Skeletal muscle tissue (tissue), 4 donors: ENCODE results near the gene DOCK4. TPM values are rescaled to one million over a fixed set of nuclear protein-coding genes. Genes with fewer than 3 reads are reported as not detected.

Source experiments
- H3K27ac ChIP-seq: one replicate; pipeline ENCODE4 v1.7.0; 2013; ENCODE audit warnings: mild to moderate bottlenecking, low read depth, low read length, inconsistent platforms
- H3K27me3 ChIP-seq, 3 donors: one replicate each; pipeline ENCODE4 v1.7.0; 2013; ENCODE audit warnings: low read length in 3 of 3; ENCODE audit not compliant: control insufficient read depth in 3 of 3, insufficient read depth in 3 of 3
- H3K36me3 ChIP-seq, 3 donors: one replicate each; pipeline ENCODE4 v1.7.0; 2013; ENCODE audit warnings: low read length in 3 of 3; ENCODE audit not compliant: control insufficient read depth in 3 of 3, insufficient read depth in 3 of 3
- H3K4me1 ChIP-seq, 3 donors: one replicate each; pipeline ENCODE4 v1.7.0; 2013; ENCODE audit warnings: low read length in 3 of 3, mild to moderate bottlenecking in 3 of 3; ENCODE audit not compliant: control insufficient read depth in 3 of 3, insufficient read depth in 3 of 3
- H3K4me3 ChIP-seq, 3 donors: one replicate each; pipeline ENCODE4 v1.7.0; 2013; ENCODE audit warnings: low read length in 3 of 3
- H3K9ac ChIP-seq, 3 donors: one replicate each; pipeline ENCODE4 v1.7.0; 2013; ENCODE audit warnings: low read length in 3 of 3, mild to moderate bottlenecking in 3 of 3, moderate library complexity in 2 of 3, low read depth in 1 of 3
- H3K9me3 ChIP-seq, 3 donors: one replicate each; pipeline ENCODE4 v1.7.0; 2013; ENCODE audit warnings: low read length in 3 of 3; ENCODE audit not compliant: control insufficient read depth in 3 of 3
- total RNA-seq: library from RNA; depleted of rRNA; stranded (reverse); fragments of >200 nt; gene quantifications from one replicate; pipeline ENCODE4 v1.2.3, GENCODE V29; 2014
- donor health status: Osteomylitis.

The DOCK4 gene
- total RNA-seq, 1 donor from 2014 or later: 24.5 TPM

- Histone ChIP-seq H3K36me3 (peaks cover 4 to 5% (median 4%) of the 10 kb centered on the region in 3 donors), H3K4me1 (no peaks in the 10 kb centered on the region), H3K27me3 (no peaks in the 10 kb centered on the region), H3K27ac (no peak overlapping the region), H3K9ac (no peak overlapping the region), H3K9me3 (no peaks in the 10 kb centered on the region), H3K4me3 (no peak overlapping the region)
These were observed 313.6 kb downstream of the DOCK4 start for GRCh38 chr7:111892588-111892987.

GRCh38 chr7:111887734-111888133 lies 318.5 kb downstream of the DOCK4 start:
- Histone ChIP-seq H3K27ac (no peak overlapping the region), H3K9me3 (no peaks in the 10 kb centered on the region), H3K4me3 (no peak overlapping the region), H3K4me1 (no peaks in the 10 kb centered on the region), H3K27me3 (no peaks in the 10 kb centered on the region), H3K36me3 (peaks cover 0 to 6% (median 0%) of the 10 kb centered on the region in 3 donors), H3K9ac (no peak overlapping the region)

GRCh38 chr7:111886233-111886632 lies 320.0 kb downstream of the DOCK4 start:
- Histone ChIP-seq H3K27ac (no peak overlapping the region), H3K4me1 (no peaks in the 10 kb centered on the region), H3K4me3 (no peak overlapping the region), H3K9me3 (no peaks in the 10 kb centered on the region), H3K36me3 (peaks cover 0 to 6% (median 0%) of the 10 kb centered on the region in 3 donors), H3K27me3 (no peaks in the 10 kb centered on the region), H3K9ac (no peak overlapping the region)

GRCh38 chr7:111883241-111883640 lies 323.0 kb downstream of the DOCK4 start:
- no peaks in the 10 kb centered on the region for H3K4me1 ChIP-seq
- no peaks in the 10 kb centered on the region for H3K9me3 ChIP-seq
- no peak overlapping the region for H3K27ac ChIP-seq
- H3K4me3 ChIP-seq: no peak overlapping the region
- no peak overlapping the region for H3K9ac ChIP-seq
- no peaks in the 10 kb centered on the region for H3K27me3 ChIP-seq
- peaks cover 0 to 6% (median 0%) of the 10 kb centered on the region in 3 donors for H3K36me3 ChIP-seq

GRCh38 chr7:111878785-111879184 lies 327.4 kb downstream of the DOCK4 start:
- H3K9ac ChIP-seq: no peak overlapping the region
- no peaks in the 10 kb centered on the region for H3K36me3 ChIP-seq
- H3K27ac ChIP-seq: no peak overlapping the region
- no peaks in the 10 kb centered on the region for H3K27me3 ChIP-seq
- no peak overlapping the region for H3K4me3 ChIP-seq
- no peaks in the 10 kb centered on the region for H3K9me3 ChIP-seq
- H3K4me1 ChIP-seq: peaks cover 5% of the 10 kb centered on the region in 3 donors

GRCh38 chr7:111877931-111878330 lies 328.3 kb downstream of the DOCK4 start:
- Histone ChIP-seq H3K4me3 (no peak overlapping the region), H3K9me3 (no peaks in the 10 kb centered on the region), H3K9ac (no peak overlapping the region), H3K36me3 (no peaks in the 10 kb centered on the region), H3K27me3 (no peaks in the 10 kb centered on the region), H3K4me1 (peaks cover 5 to 12% (median 7%) of the 10 kb centered on the region in 3 donors), H3K27ac (no peak overlapping the region)

GRCh38 chr7:111873963-111874690 lies 332.1 kb downstream of the DOCK4 start:
- no peak overlapping the region for H3K9ac ChIP-seq
- no peaks in the 10 kb centered on the region for H3K9me3 ChIP-seq
- H3K36me3 ChIP-seq: peaks cover 0 to 3% (median 2%) of the 10 kb centered on the region in 3 donors
- H3K4me1 ChIP-seq: peaks cover 5 to 12% (median 7%) of the 10 kb centered on the region in 3 donors
- no peaks in the 10 kb centered on the region for H3K27me3 ChIP-seq
- no peak overlapping the region for H3K4me3 ChIP-seq
- no peak overlapping the region for H3K27ac ChIP-seq

- Histone ChIP-seq H3K4me3 (no peak overlapping the region), H3K4me1 (peaks cover 5 to 12% (median 7%) of the 10 kb centered on the region in 3 donors), H3K36me3 (peaks cover 0 to 3% (median 3%) of the 10 kb centered on the region in 3 donors), H3K27me3 (no peaks in the 10 kb centered on the region), H3K27ac (no peak overlapping the region), H3K9me3 (no peaks in the 10 kb centered on the region), H3K9ac (no peak overlapping the region)
These were observed 332.9 kb downstream of the DOCK4 start for GRCh38 chr7:111873326-111873646.

GRCh38 chr7:111872450-111873325 lies 333.5 kb downstream of the DOCK4 start:
- Histone ChIP-seq H3K9me3 (no peaks in the 10 kb centered on the region), H3K27ac (no peak overlapping the region), H3K36me3 (peaks cover 0 to 3% (median 3%) of the 10 kb centered on the region in 3 donors), H3K4me3 (no peak overlapping the region), H3K4me1 (peaks cover 5 to 13% (median 8%) of the 10 kb centered on the region in 3 donors), H3K27me3 (no peaks in the 10 kb centered on the region), H3K9ac (no peak overlapping the region)

- H3K4me3 ChIP-seq: no peak overlapping the region
- no peak overlapping the region for H3K9ac ChIP-seq
- no peak overlapping the region for H3K27ac ChIP-seq
- no peaks in the 10 kb centered on the region for H3K27me3 ChIP-seq
- H3K36me3 ChIP-seq: peaks cover 0 to 3% (median 3%) of the 10 kb centered on the region in 3 donors
- H3K4me1 ChIP-seq: peaks cover 13 to 24% (median 20%) of the 10 kb centered on the region in 3 donors
- no peaks in the 10 kb centered on the region for H3K9me3 ChIP-seq
These were observed 334.9 kb downstream of the DOCK4 start for GRCh38 chr7:111871283-111871682.
